ENCODE data around the gene SYDE2.

SYDE2 gene

DNA sequence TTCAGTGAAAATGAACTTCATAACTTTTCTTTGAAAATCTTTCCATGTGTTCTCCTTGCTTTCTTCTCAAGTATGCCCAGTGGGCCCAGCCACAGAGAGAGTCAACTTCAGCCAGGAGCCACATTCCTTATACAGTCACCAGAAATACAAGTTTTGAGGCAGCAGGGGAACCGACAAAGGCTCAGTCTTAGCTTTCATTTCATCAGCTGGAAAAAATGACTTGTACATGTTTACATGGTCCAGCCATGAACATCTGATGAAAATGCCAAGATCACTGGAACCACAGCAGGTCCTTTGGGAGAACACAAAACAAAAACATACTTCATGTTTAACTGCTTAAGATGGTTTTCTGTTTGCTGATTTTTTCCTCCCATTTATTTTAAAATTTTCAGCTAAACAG, 72.5 kb downstream of the SYDE2 start:
- no peak overlapping the region for H3K4me3 ChIP-seq
- no peak for DNase-seq
- TF ChIP-seq CTCF (IDR thresholded peaks at IDR 0.05), result no peak
- H3K4me1 ChIP-seq, result peaks cover 0 to 8% (median 0%) of the 10 kb centered on the region in 4 donors
- H3K9me3 ChIP-seq, result no peaks in the 10 kb centered on the region
- no peak overlapping the region for H3K27ac ChIP-seq
- H3K36me3 ChIP-seq, result no peaks in the 10 kb centered on the region
- H3K27me3 ChIP-seq, result no peaks in the 10 kb centered on the region
- intact Hi-C loops (cut with DNase I; ENCODE audit: low total_unique reads), result no loop called here

DNA sequence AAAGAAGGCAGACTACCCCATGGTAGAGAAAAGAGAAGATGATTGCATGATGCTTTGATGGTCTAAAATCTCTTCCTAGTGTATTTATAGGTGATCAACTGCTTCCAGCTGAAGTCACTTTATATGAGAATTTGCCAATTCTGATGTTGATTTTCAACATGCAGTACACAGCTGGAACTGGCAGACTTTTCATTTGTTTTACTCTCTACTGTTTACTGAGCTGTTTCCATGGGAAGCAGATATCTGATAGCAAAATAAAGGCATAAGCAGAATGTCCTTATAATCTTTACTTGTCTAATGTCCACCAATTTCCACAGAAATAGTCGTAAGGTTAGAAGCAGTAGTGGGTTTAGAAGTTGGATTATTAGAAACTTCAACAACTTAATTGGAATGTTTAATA, 74.9 kb downstream of the SYDE2 start:
- Histone ChIP-seq H3K4me1 (peaks cover 0 to 8% (median 0%) of the 10 kb centered on the region in 4 donors), H3K4me3 (no peak overlapping the region), H3K27ac (no peak overlapping the region), H3K36me3 (no peaks in the 10 kb centered on the region), H3K27me3 (no peaks in the 10 kb centered on the region), H3K9me3 (no peaks in the 10 kb centered on the region)
- intact Hi-C loops (cut with DNase I; ENCODE audit: low total_unique reads), result no loop called here
- no peak for TF ChIP-seq CTCF (IDR thresholded peaks at IDR 0.05)
- DNase-seq, result no peak

GRCh38 chr1:85124091-85124490, 76.7 kb downstream of the SYDE2 start:
- TF ChIP-seq CTCF (IDR thresholded peaks at IDR 0.05), result no peak
- no peak for DNase-seq
- Histone ChIP-seq H3K9me3 (no peaks in the 10 kb centered on the region), H3K27ac (no peak overlapping the region), H3K4me3 (no peak overlapping the region), H3K36me3 (no peaks in the 10 kb centered on the region), H3K4me1 (peaks cover 0 to 8% (median 0%) of the 10 kb centered on the region in 4 donors), H3K27me3 (no peaks in the 10 kb centered on the region)
- intact Hi-C loops (cut with DNase I; ENCODE audit: low total_unique reads), result no loop called here

GRCh38 chr1:85122169-85122568, 78.6 kb downstream of the SYDE2 start:
- Histone ChIP-seq H3K36me3 (no peaks in the 10 kb centered on the region), H3K27me3 (no peaks in the 10 kb centered on the region), H3K27ac (no peak overlapping the region), H3K4me3 (no peak overlapping the region), H3K4me1 (no peaks in the 10 kb centered on the region), H3K9me3 (no peaks in the 10 kb centered on the region)
- TF ChIP-seq CTCF (IDR thresholded peaks at IDR 0.05), result no peak
- DNase-seq, result no peak
- intact Hi-C loops (cut with DNase I; ENCODE audit: low total_unique reads), result no loop called here

- H3K4me1 ChIP-seq, result no peaks in the 10 kb centered on the region
- no peaks in the 10 kb centered on the region for H3K27me3 ChIP-seq
- no peaks in the 10 kb centered on the region for H3K36me3 ChIP-seq
- no peak overlapping the region for H3K4me3 ChIP-seq
- TF ChIP-seq CTCF (IDR thresholded peaks at IDR 0.05), result no peak
- H3K27ac ChIP-seq, result no peak overlapping the region
- no peak for DNase-seq
- no peaks in the 10 kb centered on the region for H3K9me3 ChIP-seq
- intact Hi-C loops (cut with DNase I; ENCODE audit: low total_unique reads), result no loop called here
These were observed 79.1 kb downstream of the SYDE2 start for GRCh38 chr1:85121744-85122143.

- no peak overlapping the region for H3K27ac ChIP-seq
- H3K4me1 ChIP-seq, result no peaks in the 10 kb centered on the region
- TF ChIP-seq CTCF (IDR thresholded peaks at IDR 0.05), result no peak
- DNase-seq, result no peak
- H3K9me3 ChIP-seq, result no peaks in the 10 kb centered on the region
- no peak overlapping the region for H3K4me3 ChIP-seq
- no peaks in the 10 kb centered on the region for H3K36me3 ChIP-seq
- intact Hi-C loops (cut with DNase I; ENCODE audit: low total_unique reads), result no loop called here
- no peaks in the 10 kb centered on the region for H3K27me3 ChIP-seq
These were observed 82.1 kb downstream of the SYDE2 start for GRCh38 chr1:85118751-85119150.
